ENCODE measurements around the gene C11orf68. TPM values are rescaled to one million over a fixed set of nuclear protein-coding genes. Genes with fewer than 3 reads are reported as not detected.

The C11orf68 gene
- total and polyA plus RNA-seq, 9 of the 15 experiments (the other 6 are each of a cell fraction or from before 2014, with no cell fraction given) = 3.6 to 35.9 (median 12.8) TPM

GRCh38 chr11:65900125-65900898, 18.6 kb downstream of the C11orf68 start, which contains the start of gene FOSL1 (continued):
- TF ChIP-seq MNT (conservative IDR thresholded peaks at IDR 0.05) (peak; percentile 71 to 90), NELFE (IDR thresholded peaks at IDR 0.05; ENCODE audit: insufficient read depth, insufficient read length) (peak; percentile 41), HIVEP1 (CRISPR knock-in tag; IDR thresholded peaks at IDR 0.05) (peak; percentile 99), LARP7 (IDR thresholded peaks at IDR 0.05) (no peak), POLR2AphosphoS5 (IDR thresholded peaks at IDR 0.05; ENCODE audit: control insufficient read depth, insufficient read depth, low read depth, low read length) (peak; percentile 97), ATF7 (IDR thresholded peaks at IDR 0.05) (peak; percentile 99), CREM (IDR thresholded peaks at IDR 0.05; ENCODE audit: low read depth) (peak; percentile 95), STAG1 (CRISPR knock-in tag; IDR thresholded peaks at IDR 0.05; ENCODE audit: borderline replicate concordance) (no peak), ZNF143 (CRISPR knock-in tag; IDR thresholded peaks at IDR 0.05) (no peak), NR3C1 (CRISPR knock-in tag; IDR thresholded peaks at IDR 0.05) (peak; percentile 57; the same call in 1 of the 2 replicates), TCF7L2 (IDR thresholded peaks at IDR 0.05; ENCODE audit: low read depth, low read length) (peak; percentile 92), OTX1 (CRISPR knock-in tag; IDR thresholded peaks at IDR 0.05) (no peak), RAD21 (CRISPR knock-in tag; conservative IDR thresholded peaks at IDR 0.05 in 1 of 2, IDR thresholded peaks at IDR 0.05 in 1 of 2) (0 out of 4 replicates have a peak, but pooled peaks of 1 of the 2 experiments have one; percentile 7), SMARCA5 (IDR thresholded peaks at IDR 0.05) (no peak), CCNT2 (IDR thresholded peaks at IDR 0.05; ENCODE audit: borderline replicate concordance, extremely low read depth, insufficient read length, low read depth, low read length) (peak; percentile 97), PKNOX1 (IDR thresholded peaks at IDR 0.05) (peak; percentile 48; the same call in 1 of the 2 replicates), HNRNPK (IDR thresholded peaks at IDR 0.05; ENCODE audit: low read depth, low read length, poor library complexity, severe bottlenecking) (peak; percentile 57), E2F1 (CRISPR knock-in tag; IDR thresholded peaks at IDR 0.05) (peak; percentile 44; the same call in 1 of the 2 replicates), VEZF1 (CRISPR knock-in tag; IDR thresholded peaks at IDR 0.05) (peak; percentile 75), ATF1 (CRISPR knock-in tag; IDR thresholded peaks at IDR 0.05) (no peak), ATF1 (tag; IDR thresholded peaks at IDR 0.05) (peak; percentile 95)
